GM10847 (cell line): Measurements from ENCODE around the gene IQCH.

Experiments used
- POLR2A ChIP-seq: IDR thresholded peaks from 2 replicates; pipeline ENCODE4 v1.6.1; 2011; ENCODE audit not compliant: insufficient read length; ENCODE audit errors: extremely low read depth

IQCH gene

GRCh38 chr15:67267951-67268941 is 13.7 kb downstream of the IQCH start:
- no peak for TF ChIP-seq POLR2A

GRCh38 chr15:67274236-67274635 is 19.6 kb downstream of the IQCH start:
- no peak for TF ChIP-seq POLR2A

- no peak for TF ChIP-seq POLR2A
Observed at GRCh38 chr15:67276666-67277065, 22.1 kb downstream of the IQCH start.

- no peak for TF ChIP-seq POLR2A
Observed at GRCh38 chr15:67280217-67280616, 25.6 kb downstream of the IQCH start.

- TF ChIP-seq POLR2A: no peak
Observed at GRCh38 chr15:67281714-67282113, 27.1 kb downstream of the IQCH start.

- no peak for TF ChIP-seq POLR2A
Observed at GRCh38 chr15:67290319-67290718, 35.7 kb downstream of the IQCH start.

- no peak for TF ChIP-seq POLR2A
Observed at GRCh38 chr15:67296188-67296587, 41.6 kb downstream of the IQCH start.

GRCh38 chr15:67296684-67297083 is 42.1 kb downstream of the IQCH start:
- no peak for TF ChIP-seq POLR2A

GRCh38 chr15:67300266-67301025 is 45.9 kb downstream of the IQCH start:
- TF ChIP-seq POLR2A: no peak

- no peak for TF ChIP-seq POLR2A
Observed at GRCh38 chr15:67303490-67304363, 49.1 kb downstream of the IQCH start.

- TF ChIP-seq POLR2A: no peak
Observed at GRCh38 chr15:67304778-67305177, 50.2 kb downstream of the IQCH start.

GRCh38 chr15:67305506-67305905 is 50.9 kb downstream of the IQCH start:
- no peak for TF ChIP-seq POLR2A

- TF ChIP-seq POLR2A: no peak
Observed at GRCh38 chr15:67307156-67307555, 52.6 kb downstream of the IQCH start.

GRCh38 chr15:67307889-67308597 is 53.5 kb downstream of the IQCH start:
- no peak for TF ChIP-seq POLR2A

- TF ChIP-seq POLR2A: no peak
Observed at GRCh38 chr15:67311731-67312130, 57.1 kb downstream of the IQCH start.

GRCh38 chr15:67319961-67320360 is 65.4 kb downstream of the IQCH start:
- TF ChIP-seq POLR2A: no peak
